Measurements from ENCODE around the gene TTC28.

Gene TTC28

GRCh38 chr22:27930331-27931060, 749.1 kb downstream of the TTC28 start:
- DNase-seq: no peak
